ENCODE data around the gene ATP9A. TPM values are rescaled to one million over a fixed set of nuclear protein-coding genes. Genes with fewer than 3 reads are reported as not detected.

ATP9A gene
- total RNA-seq, 4 donors from 2014 or later = 36.1 to 47.4 (median 38.1) TPM

- no peak for DNase-seq (ENCODE audit: low spot score in 2 of 2)
- WGBS, 2 donors = 85 to 86% methylated on average over 8 of the region's 8 CpGs
Measured at GRCh38 chr20:51720854-51721253, 47.3 kb downstream of the ATP9A start.

GRCh38 chr20:51720384-51720783 is 47.8 kb downstream of the ATP9A start:
- Histone ChIP-seq H3K4me1 (no peaks in the 10 kb centered on the region), H3K36me3 (no peaks in the 10 kb centered on the region), H3K9me3 (no peaks in the 10 kb centered on the region), H3K27ac (no peak overlapping the region), H3K4me3 (no peak overlapping the region), H3K27me3 (no peaks in the 10 kb centered on the region)
- no peak for TF ChIP-seq POLR2A (IDR thresholded peaks at IDR 0.05)
- no peak for DNase-seq (ENCODE audit: low spot score in 2 of 2)
- 85 to 94% methylated on average over 9 of the region's 9 CpGs for WGBS, 2 donors

More at GRCh38 chr20:51720854-51721253, 47.3 kb downstream of the ATP9A start:
- TF ChIP-seq CTCF (IDR thresholded peaks at IDR 0.05) (no peak), EP300 (IDR thresholded peaks at IDR 0.05) (no peak), POLR2A (IDR thresholded peaks at IDR 0.05) (no peak)
- no peaks in the 10 kb centered on the region for H3K36me3 ChIP-seq
- H3K27ac ChIP-seq = no peak overlapping the region
- H3K27me3 ChIP-seq = no peaks in the 10 kb centered on the region
- H3K4me1 ChIP-seq = no peaks in the 10 kb centered on the region
- H3K4me3 ChIP-seq = no peak overlapping the region
- H3K9me3 ChIP-seq = no peaks in the 10 kb centered on the region

- 91 to 94% methylated on average over 1 of the region's 1 CpG for WGBS, 2 donors
- no peak for DNase-seq (ENCODE audit: low spot score in 2 of 2)
- no peak overlapping the region for H3K27ac ChIP-seq
Measured at GRCh38 chr20:51715856-51716185, 52.4 kb downstream of the ATP9A start.

GRCh38 chr20:51715163-51715855 is 52.9 kb downstream of the ATP9A start:
- Histone ChIP-seq H3K9me3 (no peaks in the 10 kb centered on the region), H3K36me3 (no peaks in the 10 kb centered on the region), H3K27ac (no peak overlapping the region), H3K4me3 (no peak overlapping the region), H3K4me1 (no peaks in the 10 kb centered on the region), H3K27me3 (no peaks in the 10 kb centered on the region)
- WGBS, 2 donors = 47 to 62% methylated on average over 10 of the region's 10 CpGs
- no peak for DNase-seq (ENCODE audit: low spot score in 2 of 2)
- no peak for TF ChIP-seq POLR2A (IDR thresholded peaks at IDR 0.05)

More at GRCh38 chr20:51715856-51716185, 52.4 kb downstream of the ATP9A start:
- Histone ChIP-seq H3K36me3 (no peaks in the 10 kb centered on the region), H3K27me3 (no peaks in the 10 kb centered on the region), H3K9me3 (no peaks in the 10 kb centered on the region), H3K4me3 (no peak overlapping the region), H3K4me1 (no peaks in the 10 kb centered on the region)
- TF ChIP-seq CTCF (IDR thresholded peaks at IDR 0.05) (no peak), POLR2A (IDR thresholded peaks at IDR 0.05) (no peak), EP300 (IDR thresholded peaks at IDR 0.05) (no peak)

- Histone ChIP-seq H3K27me3 (no peaks in the 10 kb centered on the region), H3K4me3 (no peak overlapping the region), H3K36me3 (peaks cover 0 to 4% (median 0%) of the 10 kb centered on the region in 3 donors), H3K27ac (no peak overlapping the region), H3K9me3 (no peaks in the 10 kb centered on the region), H3K4me1 (no peaks in the 10 kb centered on the region)
- no peak for DNase-seq (ENCODE audit: low spot score in 2 of 2)
- TF ChIP-seq EP300 (IDR thresholded peaks at IDR 0.05) (no peak), CTCF (IDR thresholded peaks at IDR 0.05) (no peak), POLR2A (IDR thresholded peaks at IDR 0.05) (no peak)
- 70 to 86% methylated on average over 4 of the region's 4 CpGs for WGBS, 2 donors
Measured at GRCh38 chr20:51713213-51713598, 55.0 kb downstream of the ATP9A start.

GRCh38 chr20:51712501-51713212 is 55.5 kb downstream of the ATP9A start:
- peak in 1 of 5 experiments; percentile 5 for TF ChIP-seq CTCF (IDR thresholded peaks at IDR 0.05)
- no peak for TF ChIP-seq POLR2A (IDR thresholded peaks at IDR 0.05)
- peaks cover 0 to 7% (median 0%) of the 10 kb centered on the region in 3 donors for H3K36me3 ChIP-seq
- no peaks in the 10 kb centered on the region for H3K4me1 ChIP-seq
- H3K9me3 ChIP-seq = no peaks in the 10 kb centered on the region
- no peaks in the 10 kb centered on the region for H3K27me3 ChIP-seq
- H3K4me3 ChIP-seq = no peak overlapping the region
- 71% methylated on average over 20 to 24 of the region's 24 CpGs for WGBS, 2 donors
- DNase-seq (ENCODE audit: low spot score in 2 of 2) = no peak
- H3K27ac ChIP-seq = no peak overlapping the region

All from tibial nerve (tissue), 4 donors.